Mesendoderm (in vitro differentiated cells): ENCODE measurements around the gene VSIG2.

ENCODE experiments used
- DNase-seq: peaks from one replicate; pipeline ENCODE4 v3.0.0; 2013
- H2AK5ac ChIP-seq: 2 replicates; pipeline ENCODE4 v1.6.1; 2013; ENCODE audit warnings: low read length, inconsistent platforms
- H2BK120ac ChIP-seq: 2 replicates; pipeline ENCODE4 v1.6.1; 2013; ENCODE audit warnings: low read depth, mild to moderate bottlenecking, low read length, moderate library complexity, mixed read lengths
- H2BK15ac ChIP-seq: replicated peaks from 2 replicates; pipeline ENCODE4 v1.6.1; 2013; ENCODE audit warnings: low read depth, mild to moderate bottlenecking, moderate library complexity
- H2BK5ac ChIP-seq: 2 replicates; pipeline ENCODE4 v1.6.1; 2013; ENCODE audit warnings: low read length, inconsistent platforms
- H3K18ac ChIP-seq: 2 replicates; pipeline ENCODE4 v1.6.1; 2013; ENCODE audit warnings: mild to moderate bottlenecking, low read length, mixed read lengths
- H3K23ac ChIP-seq: one replicate; pipeline ENCODE4 v1.6.1; 2013; ENCODE audit warnings: low read length
- H3K27ac ChIP-seq: 2 replicates; pipeline ENCODE4 v1.5.1; 2013; ENCODE audit warnings: low read depth, mild to moderate bottlenecking, inconsistent platforms, low read length, moderate library complexity
- H3K27me3 ChIP-seq: 2 replicates; pipeline ENCODE4 v1.6.1; 2013; ENCODE audit warnings: low read length, control low read depth, mild to moderate bottlenecking, inconsistent platforms; ENCODE audit not compliant: insufficient read depth, poor library complexity
- H3K36me3 ChIP-seq: 2 replicates; pipeline ENCODE4 v1.6.1; 2013; ENCODE audit warnings: low read length, inconsistent platforms; ENCODE audit not compliant: control insufficient read depth, insufficient read depth
- H3K4ac ChIP-seq: one replicate; pipeline ENCODE4 v1.6.1; 2013; ENCODE audit warnings: low read depth, mild to moderate bottlenecking, low read length, moderate library complexity
- H3K4me1 ChIP-seq: 2 replicates; pipeline ENCODE4 v1.6.1; 2013; ENCODE audit warnings: low read depth, low read length, inconsistent platforms; ENCODE audit not compliant: control insufficient read depth
- H3K4me2 ChIP-seq: 2 replicates; pipeline ENCODE4 v1.6.1; 2013; ENCODE audit warnings: low read length
- H3K4me3 ChIP-seq: 2 replicates; pipeline ENCODE4 v1.5.1; 2013; ENCODE audit warnings: mild to moderate bottlenecking, low read length
- H3K56ac ChIP-seq: one replicate; pipeline ENCODE4 v1.6.1; 2013; ENCODE audit warnings: low read length
- H3K79me1 ChIP-seq: 2 replicates; pipeline ENCODE4 v1.6.1; 2013; ENCODE audit warnings: low read length, inconsistent platforms
- H3K79me2 ChIP-seq: 2 replicates; pipeline ENCODE4 v1.6.1; 2013; ENCODE audit warnings: mild to moderate bottlenecking, low read length; ENCODE audit not compliant: control insufficient read depth, insufficient read depth
- H3K9ac ChIP-seq: 2 replicates; pipeline ENCODE4 v1.6.1; 2013; ENCODE audit warnings: low read length, inconsistent platforms
- H4K5ac ChIP-seq: one replicate; pipeline ENCODE4 v1.6.1; 2013; ENCODE audit warnings: low read length
- H4K8ac ChIP-seq: one replicate; pipeline ENCODE4 v1.6.1; 2013; ENCODE audit warnings: low read depth, mild to moderate bottlenecking, control low read depth, low read length, moderate library complexity
- WGBS: extraction: QIAGEN DNeasy Blood & Tissue Kit; methylation state at CpG from one replicate; pipeline ENCODE4 v1.1.7; 2013; ENCODE audit warnings: low lambda C conversion rate, missing lambda C conversion rate; ENCODE audit not compliant: insufficient coverage; ENCODE audit errors: extremely low coverage; 5-methylcytosine and 5-hydroxymethylcytosine counted together

The VSIG2 gene

GRCh38 chr11:124728134-124728533, 23.9 kb downstream of the VSIG2 start:
- no peak overlapping the region for H3K23ac ChIP-seq
- H3K4me1 ChIP-seq = peaks cover 11% of the 10 kb centered on the region
- H3K79me1 ChIP-seq = no peaks in the 10 kb centered on the region
- no peak overlapping the region for H2BK15ac ChIP-seq
- H2BK5ac ChIP-seq = no peak overlapping the region
- no peak overlapping the region for H4K8ac ChIP-seq
- no peaks in the 10 kb centered on the region for H3K79me2 ChIP-seq
- no peak overlapping the region for H3K18ac ChIP-seq
- no peak overlapping the region for H3K4ac ChIP-seq
- WGBS = no CpG with 5 or more reads among the region's 2 CpGs
- no peak for DNase-seq
- H2AK5ac ChIP-seq = no peak overlapping the region
- no peak overlapping the region for H3K9ac ChIP-seq
- H3K56ac ChIP-seq = no peak overlapping the region
- H3K27me3 ChIP-seq = peaks cover 2% of the 10 kb centered on the region
- no peak overlapping the region for H4K5ac ChIP-seq
- H3K27ac ChIP-seq = no peak overlapping the region
- H2BK120ac ChIP-seq = no peak overlapping the region
- no peak overlapping the region for H3K4me3 ChIP-seq
- no peaks in the 10 kb centered on the region for H3K36me3 ChIP-seq
- no peak overlapping the region for H3K4me2 ChIP-seq

- Histone ChIP-seq H3K79me2 (no peaks in the 10 kb centered on the region), H3K56ac (no peak overlapping the region), H3K9ac (no peak overlapping the region), H3K4me3 (no peak overlapping the region), H4K8ac (no peak overlapping the region), H3K4ac (no peak overlapping the region), H2BK120ac (no peak overlapping the region), H3K4me1 (peaks cover 11% of the 10 kb centered on the region), H3K23ac (no peak overlapping the region), H3K18ac (no peak overlapping the region), H4K5ac (no peak overlapping the region), H2AK5ac (no peak overlapping the region), H3K27ac (no peak overlapping the region), H3K27me3 (peaks cover 5% of the 10 kb centered on the region), H2BK5ac (no peak overlapping the region), H3K79me1 (no peaks in the 10 kb centered on the region), H2BK15ac (no peak overlapping the region), H3K4me2 (no peak overlapping the region), H3K36me3 (no peaks in the 10 kb centered on the region)
- no CpG with 5 or more reads among the region's 4 CpGs for WGBS
- no peak for DNase-seq
These were observed 24.6 kb downstream of the VSIG2 start for GRCh38 chr11:124727474-124727873.

GRCh38 chr11:124725719-124726105, 26.3 kb downstream of the VSIG2 start:
- no peak overlapping the region for H3K27ac ChIP-seq

GRCh38 chr11:124724979-124725718, 26.9 kb downstream of the VSIG2 start:
- Histone ChIP-seq H3K23ac (no peak overlapping the region), H3K36me3 (no peaks in the 10 kb centered on the region), H3K56ac (no peak overlapping the region), H3K79me2 (no peaks in the 10 kb centered on the region), H4K8ac (no peak overlapping the region), H2AK5ac (no peak overlapping the region), H2BK120ac (no peak overlapping the region), H3K4ac (no peak overlapping the region), H2BK5ac (no peak overlapping the region), H2BK15ac (no peak overlapping the region), H3K4me3 (no peak overlapping the region), H4K5ac (no peak overlapping the region), H3K79me1 (no peaks in the 10 kb centered on the region), H3K4me1 (peaks cover 13% of the 10 kb centered on the region), H3K27me3 (peaks cover 24% of the 10 kb centered on the region), H3K9ac (no peak overlapping the region), H3K27ac (no peak overlapping the region), H3K4me2 (no peak overlapping the region), H3K18ac (no peak overlapping the region)
- WGBS = no CpG with 5 or more reads among the region's 14 CpGs
- DNase-seq = no peak

More at GRCh38 chr11:124725719-124726105, 26.3 kb downstream of the VSIG2 start:
- WGBS = no CpG with 5 or more reads among the region's 6 CpGs
- Histone ChIP-seq H3K79me2 (no peaks in the 10 kb centered on the region), H3K9ac (no peak overlapping the region), H3K56ac (no peak overlapping the region), H4K8ac (no peak overlapping the region), H2BK120ac (no peak overlapping the region), H2BK5ac (no peak overlapping the region), H3K27me3 (peaks cover 21% of the 10 kb centered on the region), H3K23ac (no peak overlapping the region), H2BK15ac (no peak overlapping the region), H3K79me1 (no peaks in the 10 kb centered on the region), H3K4me3 (no peak overlapping the region), H3K4me1 (peaks cover 13% of the 10 kb centered on the region), H4K5ac (no peak overlapping the region), H3K36me3 (no peaks in the 10 kb centered on the region), H2AK5ac (no peak overlapping the region), H3K18ac (no peak overlapping the region), H3K4ac (no peak overlapping the region), H3K4me2 (no peak overlapping the region)
- no peak for DNase-seq

GRCh38 chr11:124722176-124722575, 29.9 kb downstream of the VSIG2 start:
- H2AK5ac ChIP-seq = no peak overlapping the region
- no peak overlapping the region for H3K18ac ChIP-seq
- no peak overlapping the region for H3K27ac ChIP-seq
- H3K4ac ChIP-seq = no peak overlapping the region
- H2BK5ac ChIP-seq = no peak overlapping the region
- H3K9ac ChIP-seq = no peak overlapping the region
- H2BK15ac ChIP-seq = no peak overlapping the region
- H3K79me1 ChIP-seq = no peaks in the 10 kb centered on the region
- no peak overlapping the region for H3K4me2 ChIP-seq
- no peaks in the 10 kb centered on the region for H3K79me2 ChIP-seq
- H4K8ac ChIP-seq = no peak overlapping the region
- no peak for DNase-seq
- no peak overlapping the region for H3K4me3 ChIP-seq
- H3K27me3 ChIP-seq = peaks cover 48% of the 10 kb centered on the region
- H3K36me3 ChIP-seq = no peaks in the 10 kb centered on the region
- H3K4me1 ChIP-seq = peaks cover 20% of the 10 kb centered on the region
- WGBS = no CpG with 5 or more reads among the region's 6 CpGs
- no peak overlapping the region for H2BK120ac ChIP-seq
- no peak overlapping the region for H4K5ac ChIP-seq
- H3K23ac ChIP-seq = no peak overlapping the region
- no peak overlapping the region for H3K56ac ChIP-seq

GRCh38 chr11:124719534-124719933, 32.5 kb downstream of the VSIG2 start:
- H3K18ac ChIP-seq = no peak overlapping the region
- no peak overlapping the region for H3K4me2 ChIP-seq
- no peak overlapping the region for H2BK120ac ChIP-seq
- WGBS = no CpG with 5 or more reads among the region's 2 CpGs
- no peak overlapping the region for H2BK15ac ChIP-seq
- H3K79me1 ChIP-seq = no peaks in the 10 kb centered on the region
- no peaks in the 10 kb centered on the region for H3K79me2 ChIP-seq
- H3K27me3 ChIP-seq = peaks cover 55% of the 10 kb centered on the region
- no peak overlapping the region for H4K8ac ChIP-seq
- H3K4me3 ChIP-seq = no peak overlapping the region
- no peak overlapping the region for H3K9ac ChIP-seq
- no peak overlapping the region for H4K5ac ChIP-seq
- no peaks in the 10 kb centered on the region for H3K36me3 ChIP-seq
- H3K4me1 ChIP-seq = peaks cover 9% of the 10 kb centered on the region
- no peak overlapping the region for H3K23ac ChIP-seq
- H3K4ac ChIP-seq = no peak overlapping the region
- H3K56ac ChIP-seq = no peak overlapping the region
- H2AK5ac ChIP-seq = no peak overlapping the region
- no peak overlapping the region for H2BK5ac ChIP-seq
- no peak for DNase-seq
- H3K27ac ChIP-seq = no peak overlapping the region
